K562 (cell line): ENCODE measurements around the gene RMI1. TPM values are rescaled to one million over a fixed set of nuclear protein-coding genes. Genes with fewer than 3 reads are reported as not detected.

Source experiments
- ATAC-seq: fragments of 200-7000 bp; cut with Tn5 transposase; 3 replicates; pipeline ENCODE4 v1.9.1; 2020; ENCODE audit warnings: moderate library complexity
- BruUV-seq: library from RNA; stranded (reverse); fragments of 400-500 nt; replicated peaks from 2 replicates; lab custom pipeline; 2021; lab: Mats Ljungman, UMichigan
- CTCF ChIA-PET: fragments of 300-600 bp; formaldehyde crosslinking; extraction: SDS; loops from one replicate; lab custom pipeline; 2021; ENCODE audit warnings: low intra/inter-chr PET ratio; lab: Yijun Ruan, JAX
- POLR2A ChIA-PET: fragments of 300-600, 350-650 bp; sonication (Branson Sonifier 250); formaldehyde crosslinking; extraction: SDS; loops from one replicate; lab custom pipeline; 2021; ENCODE audit warnings: antibody characterized with exemption, inconsistent platforms; lab: Yijun Ruan, JAX
- DNase-seq, 4 experiments: peaks; one replicate each; pipeline versions ENCODE4 v3.0.0 to v3.0.0-alpha.2; 2011 to 2018; ENCODE audit warnings: low spot score in 3 of 4, mixed read lengths in 3 of 4; ENCODE audit errors: extremely low read depth in 1 of 4
- FAIRE-seq: peaks from 2 replicates; lab custom pipeline; 2011; peaks lifted over from hg19 to GRCh38; lab: Jason Lieb, UNC
- H2AFZ ChIP-seq: 2 replicates; pipeline ENCODE4 v1.6.0; 2011; ENCODE audit warnings: low read depth, low read length, control low read depth, inconsistent platforms
- H3K27ac ChIP-seq: fragments of 200-600 bp; 3 replicates; pipeline ENCODE4 v1.8.0; 2011; ENCODE audit warnings: low read depth, mild to moderate bottlenecking, control low read depth, inconsistent platforms, low read length, moderate library complexity, mixed read lengths; ENCODE audit errors: extremely low read depth
- H3K27me3 ChIP-seq, 2 experiments: fragments of 300-600 bp in 1 of 2; 2 replicates in 1 of 2; 3 replicates in 1 of 2; pipeline versions ENCODE4 v1.6.0 to v1.8.0; 2011; ENCODE audit warnings: inconsistent platforms in 2 of 2, low read length in 2 of 2, mild to moderate bottlenecking in 1 of 2, mixed read lengths in 1 of 2, moderate library complexity in 1 of 2; ENCODE audit not compliant: control insufficient read depth in 2 of 2, insufficient read depth in 2 of 2
- H3K36me3 ChIP-seq: fragments of 300-600 bp; 3 replicates; pipeline ENCODE4 v1.8.0; 2011; ENCODE audit warnings: mild to moderate bottlenecking, low read length, inconsistent platforms; ENCODE audit not compliant: control insufficient read depth, insufficient read depth
- H3K4me1 ChIP-seq, 2 experiments: fragments of 200-600 bp in 1 of 2; replicated peaks in 1 of 2; 2 replicates in 1 of 2; 3 replicates in 1 of 2; pipeline versions ENCODE4 v1.5.1 to v1.8.0; 2011; ENCODE audit warnings: inconsistent platforms in 2 of 2, low read length in 2 of 2, mild to moderate bottlenecking in 1 of 2, mixed read lengths in 1 of 2, moderate library complexity in 1 of 2; ENCODE audit not compliant: control insufficient read depth in 2 of 2, insufficient read depth in 2 of 2
- H3K4me2 ChIP-seq: 2 replicates; pipeline ENCODE4 v1.6.1; 2011; ENCODE audit warnings: low read length, control low read depth, inconsistent platforms, mixed read lengths; ENCODE audit not compliant: insufficient read depth
- H3K4me3 ChIP-seq: fragments of 200-600 bp; sonication (generic), shearing (Covaris generic); 2 replicates; pipeline ENCODE4 v1.5.1; 2016; ENCODE audit warnings: control low read depth, inconsistent platforms
- H3K79me2 ChIP-seq: fragments of 200-600 bp; 3 replicates; pipeline ENCODE4 v1.8.0; 2011; ENCODE audit warnings: low read length, inconsistent platforms; ENCODE audit not compliant: control insufficient read depth, insufficient read depth
- H3K9ac ChIP-seq, 2 experiments: 2 replicates each; pipeline versions ENCODE4 v1.6.0 to v1.6.1; 2011; ENCODE audit warnings: low read depth in 2 of 2, low read length in 2 of 2, control low read depth in 1 of 2, inconsistent platforms in 1 of 2, mild to moderate bottlenecking in 1 of 2, mixed read lengths in 1 of 2; ENCODE audit not compliant: insufficient read depth in 1 of 2
- H3K9me1 ChIP-seq: one replicate; pipeline ENCODE4 v1.6.0; 2011; ENCODE audit warnings: inconsistent platforms, mild to moderate bottlenecking, low read length, moderate library complexity; ENCODE audit not compliant: control insufficient read depth, insufficient read depth
- H3K9me3 ChIP-seq: replicated peaks from 2 replicates; pipeline ENCODE4 v1.5.1; 2011; ENCODE audit warnings: low read depth, low read length, inconsistent platforms; ENCODE audit not compliant: control insufficient read depth, insufficient read depth
- H4K20me1 ChIP-seq: replicated peaks from 2 replicates; pipeline ENCODE4 v1.6.1; 2011; ENCODE audit warnings: low read length, inconsistent platforms, mixed read lengths; ENCODE audit not compliant: control insufficient read depth, insufficient read depth
- CBFA2T2 ChIP-seq: fragments of 450-650 bp; conservative IDR thresholded peaks from 2 replicates; pipeline ENCODE4 v1.6.1; 2017; ENCODE audit warnings: mild to moderate bottlenecking
- CHD1 ChIP-seq: fragments of 200-600 bp; sonication (generic); IDR thresholded peaks from one replicate; pipeline ENCODE4 v1.6.1; 2012; ENCODE audit warnings: mild to moderate bottlenecking, moderate library complexity, low read length, inconsistent platforms
- ETS2 ChIP-seq: IDR thresholded peaks from 2 replicates; pipeline ENCODE4 v1.6.1; 2016; ENCODE audit warnings: borderline replicate concordance, missing genetic modification characterization, mild to moderate bottlenecking, moderate library complexity, missing compliant biosample characterization; ENCODE audit not compliant: poor library complexity, severe bottlenecking
- FOXP1 ChIP-seq: sonication (generic); formaldehyde crosslinking; IDR thresholded peaks from 2 replicates; pipeline ENCODE4 v1.8.0; 2022; ENCODE audit warnings: mild to moderate bottlenecking, missing genetic modification reagents
- GABPA ChIP-seq: fragments of 200-800 bp; sonication (Bioruptor generic); conservative IDR thresholded peaks from 2 replicates; pipeline ENCODE4 v1.6.1; 2016; ENCODE audit warnings: low read depth, missing genetic modification characterization, missing compliant biosample characterization
- KAT7 ChIP-seq: sonication (generic); formaldehyde crosslinking; IDR thresholded peaks from 2 replicates; pipeline ENCODE4 v1.8.0; 2022; ENCODE audit warnings: missing genetic modification reagents, mild to moderate bottlenecking, borderline replicate concordance
- KLF6 ChIP-seq: fragments of 250-450 bp; sonication (Bioruptor Pico); IDR thresholded peaks from 2 replicates; pipeline ENCODE4 v1.4.0; 2020; ENCODE audit warnings: mild to moderate bottlenecking, moderate library complexity, borderline replicate concordance
- NRF1 ChIP-seq, 2 experiments: fragments of 450-650 bp; IDR thresholded peaks in 1 of 2; conservative IDR thresholded peaks in 1 of 2; 2 replicates each; pipeline ENCODE4 v1.6.1; 2014; ENCODE audit warnings: mild to moderate bottlenecking in 2 of 2
- POLR2AphosphoS5 ChIP-seq: IDR thresholded peaks from 2 replicates; pipeline ENCODE4 v1.6.1; 2011; ENCODE audit warnings: mild to moderate bottlenecking, low read depth, low read length, moderate library complexity; ENCODE audit not compliant: control insufficient read depth, insufficient read depth
- YY1 ChIP-seq, 3 experiments: IDR thresholded peaks; 2 replicates each; pipeline ENCODE4 v1.6.1; 2011; ENCODE audit warnings: low read length in 2 of 3, mild to moderate bottlenecking in 2 of 3, moderate library complexity in 2 of 3, borderline replicate concordance in 1 of 3, control low read depth in 1 of 3, low read depth in 1 of 3; ENCODE audit not compliant: insufficient read depth in 3 of 3, insufficient replicate concordance in 2 of 3, control insufficient read depth in 1 of 3, insufficient read length in 1 of 3; ENCODE audit errors: extremely low read depth in 1 of 3
- ZNF175 ChIP-seq: fragments of 200-800 bp; sonication (Bioruptor generic); IDR thresholded peaks from 2 replicates; pipeline ENCODE4 v1.6.1; 2016; ENCODE audit warnings: low read depth, mild to moderate bottlenecking, missing genetic modification characterization, missing compliant biosample characterization
- ZNF444 ChIP-seq: fragments of 250-450 bp; sonication (Bioruptor Pico); IDR thresholded peaks from 2 replicates; pipeline ENCODE4 v1.4.0; 2020; ENCODE audit warnings: mild to moderate bottlenecking, moderate library complexity
- WGBS: fragments of 100-300 bp; shearing (Covaris generic); methylation state at CpG from one replicate; pipeline ENCODE4 v1.1.6; 2016; ENCODE audit warnings: low coverage, mixed read lengths; ENCODE audit not compliant: insufficient coverage; ENCODE audit errors: missing lambda C conversion rate; 5-methylcytosine and 5-hydroxymethylcytosine counted together
- in situ Hi-C: fragments of 300-500 bp; cut with MboI; formaldehyde crosslinking; loops from 4 replicates; pipeline ENCODE4 v1.15.0; 2018; ENCODE audit warnings: inconsistent platforms, mixed read lengths
- intact Hi-C: fragments of 100-400 bp; cut with micrococcal nuclease; formaldehyde crosslinking; loops from 2 replicates; pipeline ENCODE4 v1.14.2; 2022
- polyA plus RNA-seq, 8 experiments: library from polyadenylated mRNA; depleted of rRNA in 4 of 8; stranded (reverse) in 5 of 8; unstranded in 3 of 8; fragments of >200 nt; fragmentation: Nextera tagmentation in 2 of 8; fragmentation: Illumina TruSeq in 1 of 8; extraction: Ambion mirVana in 2 of 8; extraction: Trizol in 1 of 8; gene quantifications; 2 replicates each; pipeline versions ENCODE4 v1.2.1 to v1.2.3, GENCODE V29; 2011 to 2014; ENCODE audit warnings: inconsistent platforms in 1 of 8, missing spikeins in 1 of 8
- total RNA-seq, 7 experiments: library from RNA; depleted of rRNA in 6 of 7; stranded (reverse); fragments of >200 nt in 6 of 7; fragmentation: Illumina TruSeq in 2 of 7; extraction: Trizol in 2 of 7; gene quantifications; 2 replicates each; pipeline versions ENCODE4 v1.2.1 to v1.2.3, GENCODE V29; 2011 to 2021; ENCODE audit warnings: low replicate concordance in 1 of 7
- TF ChIP-seq, protein P1 (sequence below): fragments of 250-450 bp; sonication (Bioruptor Pico); IDR thresholded peaks from 2 replicates; pipeline ENCODE4 v1.8.0; 2022; ENCODE audit warnings: inconsistent platforms
- TF ChIP-seq, protein P2 (sequence below): fragments of 150-350 bp; conservative IDR thresholded peaks from 2 replicates; pipeline ENCODE4 v1.6.1; 2014; ENCODE audit warnings: low read length

RMI1 gene
- total and polyA plus RNA-seq, 9 of the 15 experiments (the other 6 are each of a cell fraction or from before 2014, with no cell fraction given), result 3.0 to 17.4 (median 10.6) TPM

DNA sequence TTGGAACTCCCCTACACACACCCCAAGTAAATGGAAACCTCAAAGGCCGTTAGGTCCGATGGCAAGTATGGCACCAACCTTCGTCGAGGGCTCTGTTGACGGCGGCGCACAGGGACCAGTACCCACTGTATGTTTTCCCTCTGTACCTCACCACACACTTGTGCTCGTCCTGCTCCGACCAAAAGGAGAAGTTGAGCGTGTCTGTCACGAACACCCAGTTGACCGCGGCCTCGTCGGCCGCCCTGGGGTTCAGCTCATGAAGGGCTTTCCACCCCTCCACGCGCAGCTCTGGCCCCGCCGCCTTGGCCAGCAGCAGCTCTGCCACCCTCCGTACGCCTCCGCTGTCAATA is 24.5 kb upstream of the RMI1 start:
- DNase-seq, result peak in 2 of 4 experiments; percentile 28 to 49
- H3K79me2 ChIP-seq, result peaks cover 23% of the 10 kb centered on the region
- 0% methylated on average over 13 of the region's 23 CpGs for WGBS
- H3K4me2 ChIP-seq, result peak overlapping the region; percentile 91
- H3K9me1 ChIP-seq, result no peaks in the 10 kb centered on the region
- intact Hi-C loops, result no loop called here
- CTCF ChIA-PET, result no interaction called here
- peak; percentile 32 for FAIRE-seq
- peaks cover 16% of the 10 kb centered on the region; the same call in 1 of the 3 replicates for H3K36me3 ChIP-seq
- in situ Hi-C loops, result no loop called here
- peak overlapping the region; percentile 97 to 98 for H3K9ac ChIP-seq
- BruUV-seq, result TSS peak; percentile 79
- H2AFZ ChIP-seq, result peak overlapping the region; percentile 97
- H3K27me3 ChIP-seq, result no peaks in the 10 kb centered on the region
- no peaks in the 10 kb centered on the region for H3K9me3 ChIP-seq
- H3K4me1 ChIP-seq, result peaks cover 2 to 14% of the 10 kb centered on the region in 2 experiments; a peak in 3 of 5 replicates
- H3K4me3 ChIP-seq, result peak overlapping the region; percentile 75
- H4K20me1 ChIP-seq, result no peaks in the 10 kb centered on the region
- POLR2A ChIA-PET, result interaction anchor here (0.6 to 1.4 kb wide), 8 partner anchors 10 to 284 kb away, joined by 3 to 7 read pairs (median 3); partner anchors contain the start of genes HNRNPK and RMI1
- ATAC-seq, result peak; percentile 73
- peak overlapping the region; percentile 94 for H3K27ac ChIP-seq
- TF ChIP-seq YY1 (IDR thresholded peaks at IDR 0.05; ENCODE audit: borderline replicate concordance in 1 of 3, control insufficient read depth in 1 of 3, extremely low read depth in 1 of 3, insufficient read depth in 3 of 3, insufficient read length in 1 of 3, insufficient replicate concordance in 2 of 3, low read depth in 1 of 3, low read length in 2 of 3) (peak in 1 of 3 experiments; percentile 6), KLF6 (CRISPR knock-in tag) (no peak), ETS2 (tag) (no peak), POLR2AphosphoS5 (no peak), CHD1 (peak; percentile 26), KAT7 (CRISPR knock-in tag) (no peak), NRF1 (conservative IDR thresholded peaks at IDR 0.05 in 1 of 2, IDR thresholded peaks at IDR 0.05 in 1 of 2) (peak; percentile 15 to 42; a peak in 2 of 4 replicates), FOXP1 (no peak), CBFA2T2 (no peak), GABPA (tag) (no peak), ZNF444 (CRISPR knock-in tag) (no peak), ZNF175 (CRISPR knock-in tag) (0 out of 2 replicates have a peak, but pooled peaks have one; percentile 6)
- TF ChIP-seq, protein P1, sequence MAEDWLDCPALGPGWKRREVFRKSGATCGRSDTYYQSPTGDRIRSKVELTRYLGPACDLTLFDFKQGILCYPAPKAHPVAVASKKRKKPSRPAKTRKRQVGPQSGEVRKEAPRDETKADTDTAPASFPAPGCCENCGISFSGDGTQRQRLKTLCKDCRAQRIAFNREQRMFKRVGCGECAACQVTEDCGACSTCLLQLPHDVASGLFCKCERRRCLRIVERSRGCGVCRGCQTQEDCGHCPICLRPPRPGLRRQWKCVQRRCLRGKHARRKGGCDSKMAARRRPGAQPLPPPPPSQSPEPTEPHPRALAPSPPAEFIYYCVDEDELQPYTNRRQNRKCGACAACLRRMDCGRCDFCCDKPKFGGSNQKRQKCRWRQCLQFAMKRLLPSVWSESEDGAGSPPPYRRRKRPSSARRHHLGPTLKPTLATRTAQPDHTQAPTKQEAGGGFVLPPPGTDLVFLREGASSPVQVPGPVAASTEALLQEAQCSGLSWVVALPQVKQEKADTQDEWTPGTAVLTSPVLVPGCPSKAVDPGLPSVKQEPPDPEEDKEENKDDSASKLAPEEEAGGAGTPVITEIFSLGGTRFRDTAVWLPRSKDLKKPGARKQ (CRISPR knock-in tag), result no peak
- TF ChIP-seq, protein P2, sequence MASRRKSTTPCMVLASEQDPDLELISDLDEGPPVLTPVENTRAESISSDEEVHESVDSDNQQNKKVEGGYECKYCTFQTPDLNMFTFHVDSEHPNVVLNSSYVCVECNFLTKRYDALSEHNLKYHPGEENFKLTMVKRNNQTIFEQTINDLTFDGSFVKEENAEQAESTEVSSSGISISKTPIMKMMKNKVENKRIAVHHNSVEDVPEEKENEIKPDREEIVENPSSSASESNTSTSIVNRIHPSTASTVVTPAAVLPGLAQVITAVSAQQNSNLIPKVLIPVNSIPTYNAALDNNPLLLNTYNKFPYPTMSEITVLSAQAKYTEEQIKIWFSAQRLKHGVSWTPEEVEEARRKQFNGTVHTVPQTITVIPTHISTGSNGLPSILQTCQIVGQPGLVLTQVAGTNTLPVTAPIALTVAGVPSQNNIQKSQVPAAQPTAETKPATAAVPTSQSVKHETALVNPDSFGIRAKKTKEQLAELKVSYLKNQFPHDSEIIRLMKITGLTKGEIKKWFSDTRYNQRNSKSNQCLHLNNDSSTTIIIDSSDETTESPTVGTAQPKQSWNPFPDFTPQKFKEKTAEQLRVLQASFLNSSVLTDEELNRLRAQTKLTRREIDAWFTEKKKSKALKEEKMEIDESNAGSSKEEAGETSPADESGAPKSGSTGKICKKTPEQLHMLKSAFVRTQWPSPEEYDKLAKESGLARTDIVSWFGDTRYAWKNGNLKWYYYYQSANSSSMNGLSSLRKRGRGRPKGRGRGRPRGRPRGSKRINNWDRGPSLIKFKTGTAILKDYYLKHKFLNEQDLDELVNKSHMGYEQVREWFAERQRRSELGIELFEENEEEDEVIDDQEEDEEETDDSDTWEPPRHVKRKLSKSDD, result no peak
